ENCODE data around the gene CDKAL1.

The CDKAL1 gene

GRCh38 chr6:21095462-21095861, 561.2 kb downstream of the CDKAL1 start:
- no peak for DNase-seq

- DNase-seq, result no peak
These were observed 563.9 kb downstream of the CDKAL1 start for GRCh38 chr6:21098134-21098533.

GRCh38 chr6:21098744-21099143, 564.5 kb downstream of the CDKAL1 start:
- no peak for DNase-seq

- no peak for DNase-seq
These were observed 565.4 kb downstream of the CDKAL1 start for GRCh38 chr6:21099338-21100314.

- no peak for DNase-seq
These were observed 566.7 kb downstream of the CDKAL1 start for GRCh38 chr6:21100991-21101390.

GRCh38 chr6:21101694-21102093, 567.4 kb downstream of the CDKAL1 start:
- DNase-seq, result no peak

- DNase-seq, result no peak
These were observed 567.9 kb downstream of the CDKAL1 start for GRCh38 chr6:21102201-21102600.

GRCh38 chr6:21102624-21103023, 568.4 kb downstream of the CDKAL1 start:
- no peak for DNase-seq

GRCh38 chr6:21103626-21104224, 569.5 kb downstream of the CDKAL1 start:
- DNase-seq, result no peak

GRCh38 chr6:21104288-21104687, 570.0 kb downstream of the CDKAL1 start:
- no peak for DNase-seq

- DNase-seq, result no peak
These were observed 573.5 kb downstream of the CDKAL1 start for GRCh38 chr6:21107796-21108195.

- DNase-seq, result no peak
These were observed 575.3 kb downstream of the CDKAL1 start for GRCh38 chr6:21109391-21110178.

- no peak for DNase-seq
These were observed 576.4 kb downstream of the CDKAL1 start for GRCh38 chr6:21110684-21111083.

GRCh38 chr6:21111093-21111725, 577.0 kb downstream of the CDKAL1 start:
- no peak for DNase-seq

- no peak for DNase-seq
These were observed 580.9 kb downstream of the CDKAL1 start for GRCh38 chr6:21115111-21115510.

GRCh38 chr6:21116736-21117135, 582.5 kb downstream of the CDKAL1 start:
- DNase-seq, result no peak

GRCh38 chr6:21118216-21118780, 584.0 kb downstream of the CDKAL1 start:
- no peak for DNase-seq

GRCh38 chr6:21121636-21122136, 587.4 kb downstream of the CDKAL1 start:
- no peak for DNase-seq

- no peak for DNase-seq
These were observed 589.5 kb downstream of the CDKAL1 start for GRCh38 chr6:21123507-21124436.

- no peak for DNase-seq
These were observed 594.3 kb downstream of the CDKAL1 start for GRCh38 chr6:21128601-21129000.

GRCh38 chr6:21131406-21131805, 597.1 kb downstream of the CDKAL1 start:
- no peak for DNase-seq
